Keratinocyte (primary cell): ENCODE measurements around the gene SHPK. TPM values are rescaled to one million over a fixed set of nuclear protein-coding genes. Genes with fewer than 3 reads are reported as not detected.

Source experiments
- DNase-seq: peaks from one replicate; pipeline ENCODE4 v3.0.0-alpha.2; 2011; ENCODE audit warnings: low read depth, missing footprints, low spot score
- FAIRE-seq: peaks from 2 replicates; lab custom pipeline; 2011; peaks lifted over from hg19 to GRCh38; lab: Jason Lieb, UNC
- H2AFZ ChIP-seq: 2 replicates; pipeline ENCODE4 v1.6.0; 2012; ENCODE audit warnings: low read length, control low read depth, inconsistent platforms; ENCODE audit not compliant: control insufficient read depth
- H3K27ac ChIP-seq: 2 replicates; pipeline ENCODE4 v1.5.1; 2011; ENCODE audit warnings: low read length; ENCODE audit not compliant: control insufficient read depth, insufficient read depth
- H3K27me3 ChIP-seq: 3 replicates; pipeline ENCODE4 v1.6.0; 2011; ENCODE audit warnings: low read length; ENCODE audit not compliant: control insufficient read depth, insufficient read depth; ENCODE audit errors: extremely low read depth
- H3K36me3 ChIP-seq, 2 experiments: 2 replicates in 1 of 2; 3 replicates in 1 of 2; pipeline ENCODE4 v1.5.1; 2011; ENCODE audit warnings: low read length in 2 of 2, mild to moderate bottlenecking in 1 of 2; ENCODE audit not compliant: control insufficient read depth in 2 of 2, insufficient read depth in 2 of 2; ENCODE audit errors: extremely low read depth in 1 of 2
- H3K4me1 ChIP-seq: 3 replicates; pipeline ENCODE4 v1.5.1; 2011; ENCODE audit warnings: low read length; ENCODE audit not compliant: control insufficient read depth, insufficient read depth; ENCODE audit errors: extremely low read depth
- H3K4me2 ChIP-seq: 3 replicates; pipeline ENCODE4 v1.6.0; 2011; ENCODE audit warnings: low read depth, low read length; ENCODE audit not compliant: control insufficient read depth, insufficient read depth; ENCODE audit errors: extremely low read depth
- H3K4me3 ChIP-seq, 3 experiments: fragments of 200-600 bp in 1 of 3; sonication (generic) in 1 of 3; 2 replicates in 2 of 3; 3 replicates in 1 of 3; pipeline ENCODE4 v1.5.1; 2011 to 2016; ENCODE audit warnings: low read length in 3 of 3, mild to moderate bottlenecking in 3 of 3, control low read depth in 2 of 3, inconsistent platforms in 1 of 3, low read depth in 1 of 3, mixed read lengths in 1 of 3, mixed run types in 1 of 3, moderate library complexity in 1 of 3; ENCODE audit not compliant: control insufficient read depth in 2 of 3, insufficient read depth in 2 of 3; ENCODE audit errors: extremely low read depth in 1 of 3
- H3K79me2 ChIP-seq: 2 replicates; pipeline ENCODE4 v1.6.0; 2012; ENCODE audit warnings: low read length; ENCODE audit not compliant: control insufficient read depth, insufficient read depth
- H3K9ac ChIP-seq: 3 replicates; pipeline ENCODE4 v1.6.0; 2011; ENCODE audit warnings: low read length; ENCODE audit not compliant: control insufficient read depth, insufficient read depth; ENCODE audit errors: extremely low read depth
- H3K9me1 ChIP-seq: 3 replicates; pipeline ENCODE4 v1.6.0; 2011; ENCODE audit warnings: low read length; ENCODE audit not compliant: control insufficient read depth, insufficient read depth; ENCODE audit errors: extremely low read depth
- H3K9me3 ChIP-seq: 2 replicates; pipeline ENCODE4 v1.5.1; 2012; ENCODE audit warnings: low read depth, low read length; ENCODE audit not compliant: control insufficient read depth
- H4K20me1 ChIP-seq: 3 replicates; pipeline ENCODE4 v1.6.0; 2011; ENCODE audit warnings: low read length; ENCODE audit not compliant: control insufficient read depth, insufficient read depth; ENCODE audit errors: extremely low read depth
- CTCF ChIP-seq, 3 experiments: IDR thresholded peaks in 1 of 3; conservative IDR thresholded peaks in 1 of 3; optimal IDR thresholded peaks in 1 of 3; 2 replicates in 2 of 3; 3 replicates in 1 of 3; pipeline versions ENCODE3 to v1.5.1; 2011; ENCODE audit warnings: low read length in 3 of 3, mild to moderate bottlenecking in 3 of 3, moderate library complexity in 2 of 3, control low read depth in 1 of 3, inconsistent platforms in 1 of 3; ENCODE audit not compliant: insufficient read depth in 2 of 3; ENCODE audit errors: extremely low read depth in 1 of 3
- EZH2 ChIP-seq: IDR thresholded peaks from one replicate; pipeline ENCODE4 v1.6.1; 2012; ENCODE audit warnings: inconsistent platforms, mild to moderate bottlenecking, low read length, moderate library complexity
- dilution Hi-C: fragments of 300-500 bp; cut with MboI; formaldehyde crosslinking; loops from one replicate; pipeline ENCODE4 v1.7.0; 2020; ENCODE audit warnings: low sequenced_read_pairs; ENCODE audit not compliant: extremely low pct_ligation_motif_present
- polyA plus RNA-seq, 5 experiments: library from polyadenylated mRNA; depleted of rRNA in 3 of 5; stranded (reverse) in 3 of 5; stranded (forward) in 1 of 5; unstranded in 1 of 5; fragments of >200 nt; gene quantifications; 1 replicate in 1 of 5; 2 replicates in 3 of 5; 3 replicates in 1 of 5; pipeline versions ENCODE4 v1.2.1 to v1.2.3, GENCODE V29; 2011 to 2012; ENCODE audit warnings: missing spikeins in 2 of 5, low read depth in 1 of 5, low replicate concordance in 1 of 5

The SHPK gene
- polyA plus RNA-seq, 1 donor (not counting 4 experiments of a cell fraction or from before 2014, with no cell fraction given) = 9.2 TPM

GRCh38 chr17:3613124-3613523, 22.9 kb downstream of the SHPK start:
- no peaks in the 10 kb centered on the region for H3K9me1 ChIP-seq
- H3K4me2 ChIP-seq = no peak overlapping the region
- no peak overlapping the region for H3K4me3 ChIP-seq
- no peaks in the 10 kb centered on the region for H3K79me2 ChIP-seq
- peaks cover 4% of the 10 kb centered on the region for H3K4me1 ChIP-seq
- H3K27me3 ChIP-seq = no peaks in the 10 kb centered on the region
- H3K36me3 ChIP-seq = peaks cover 19 to 30% of the 10 kb centered on the region in 2 experiments
- DNase-seq = no peak
- TF ChIP-seq EZH2 (no peak), CTCF (optimal IDR thresholded peaks at IDR 0.05 in 1 of 3, IDR thresholded peaks at IDR 0.05 in 1 of 3, conservative IDR thresholded peaks at IDR 0.05 in 1 of 3; ENCODE audit: extremely low read depth in 1 of 3, insufficient read depth in 2 of 3, low read length in 3 of 3) (no peak)
- H3K27ac ChIP-seq = no peak overlapping the region
- no peak overlapping the region for H2AFZ ChIP-seq
- dilution Hi-C loops = no loop called here
- no peak overlapping the region for H3K9ac ChIP-seq
- H3K9me3 ChIP-seq = no peaks in the 10 kb centered on the region
- no peaks in the 10 kb centered on the region for H4K20me1 ChIP-seq
- no peak for FAIRE-seq

DNA sequence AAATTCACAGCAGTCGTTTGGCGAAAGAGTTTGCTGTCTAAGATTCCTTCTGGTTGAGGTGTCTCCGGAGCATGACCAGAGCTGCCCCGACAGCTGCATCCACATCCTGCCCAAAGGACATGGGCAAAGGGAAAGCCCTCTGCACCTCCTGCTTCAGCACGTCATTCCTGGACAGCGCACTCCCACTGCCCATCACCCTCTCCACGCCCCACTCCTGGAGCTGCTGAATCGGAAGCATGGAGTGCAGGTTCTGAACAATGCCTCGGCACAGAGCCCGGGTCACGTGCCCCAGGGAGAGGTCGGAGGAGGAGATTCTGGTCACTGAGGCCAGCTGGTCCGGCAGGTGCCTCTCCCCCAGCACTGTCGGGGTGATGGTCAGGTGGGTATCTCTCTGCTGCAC, 25.5 kb downstream of the SHPK start:
- no peak overlapping the region for H3K27ac ChIP-seq
- H3K4me3 ChIP-seq = no peak overlapping the region
- H3K9me3 ChIP-seq = no peaks in the 10 kb centered on the region
- dilution Hi-C loops = no loop called here
- no peak overlapping the region for H3K4me2 ChIP-seq
- no peaks in the 10 kb centered on the region for H3K79me2 ChIP-seq
- no peaks in the 10 kb centered on the region for H3K27me3 ChIP-seq
- peaks cover 4% of the 10 kb centered on the region for H3K4me1 ChIP-seq
- no peak for TF ChIP-seq CTCF (optimal IDR thresholded peaks at IDR 0.05 in 1 of 3, IDR thresholded peaks at IDR 0.05 in 1 of 3, conservative IDR thresholded peaks at IDR 0.05 in 1 of 3; ENCODE audit: extremely low read depth in 1 of 3, insufficient read depth in 2 of 3, low read length in 3 of 3)
- no peak for TF ChIP-seq EZH2
- H3K9ac ChIP-seq = no peak overlapping the region
- no peaks in the 10 kb centered on the region for H4K20me1 ChIP-seq
- no peaks in the 10 kb centered on the region for H3K9me1 ChIP-seq
- no peak overlapping the region for H2AFZ ChIP-seq
- DNase-seq (no peak), FAIRE-seq (no peak)
- H3K36me3 ChIP-seq = peaks cover 22 to 27% of the 10 kb centered on the region in 2 experiments
